Tibial nerve (tissue), 3 donors: ENCODE data around the gene SAP30BP.

Experiments
- CTCF ChIP-seq, 5 experiments: fragments of 200-600 bp in 3 of 5; fragments of 450-650 bp in 2 of 5; sonication (generic) in 3 of 5; IDR thresholded peaks; one replicate each; pipeline ENCODE4 v1.5.1; 2016 to 2019; ENCODE audit warnings: antibody characterized with exemption in 5 of 5, mild to moderate bottlenecking in 3 of 5, moderate library complexity in 2 of 5
- POLR2A ChIP-seq, 2 donors: fragments of 450-650 bp; IDR thresholded peaks; one replicate each; pipeline ENCODE4 v1.6.1; 2017; ENCODE audit warnings: antibody characterized with exemption in 2 of 2, mild to moderate bottlenecking in 2 of 2, moderate library complexity in 2 of 2

DNA sequence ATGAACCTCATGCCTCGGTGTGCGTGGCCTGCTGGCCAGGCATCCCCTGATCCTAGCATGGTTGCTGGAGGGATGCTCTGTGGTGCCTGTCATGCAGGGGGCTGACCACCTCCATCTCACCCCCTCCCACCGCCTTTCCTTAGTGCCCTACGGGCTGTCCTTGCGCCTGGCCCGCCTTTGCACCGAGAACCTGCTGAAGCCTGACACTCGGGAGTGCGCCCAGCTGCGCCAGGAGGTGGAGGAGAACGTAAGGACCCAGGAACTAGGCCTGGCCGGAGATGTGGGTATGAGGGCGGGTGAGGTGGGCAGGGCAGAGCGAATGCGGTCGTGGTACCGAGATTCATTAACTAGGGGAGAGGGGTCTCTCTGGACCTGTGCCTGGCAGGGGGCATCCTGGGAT lies 73.1 kb downstream of the SAP30BP start:
- no peak for TF ChIP-seq CTCF (IDR thresholded peaks at IDR 0.05)
- TF ChIP-seq POLR2A (IDR thresholded peaks at IDR 0.05): no peak
